B cell (primary cell): ENCODE data around the gene ZCRB1. TPM values are rescaled to one million over a fixed set of nuclear protein-coding genes. Genes with fewer than 3 reads are reported as not detected.

Experiments used
- ATAC-seq: fragments of 200-7000 bp; cut with Tn5 transposase; one replicate; pipeline ENCODE4 v1.10.0; 2021; ENCODE audit warnings: low read depth, mild to moderate bottlenecking, moderate number of reproducible peaks, moderate library complexity
- CTCF ChIA-PET: fragments of 350-600 bp; sonication (Branson Sonifier 250); formaldehyde crosslinking; loops from one replicate; lab custom pipeline; 2021; ENCODE audit warnings: antibody characterized with exemption, inconsistent platforms; lab: Charles Lee
- POLR2A ChIA-PET: fragments of 350-600 bp; sonication (Branson Sonifier 250); formaldehyde crosslinking; loops from one replicate; lab custom pipeline; 2021; ENCODE audit warnings: antibody characterized with exemption; lab: Charles Lee
- DNase-seq: peaks from one replicate; pipeline ENCODE4 v3.0.0; 2013
- H2AFZ ChIP-seq: 2 replicates; pipeline ENCODE4 v1.6.1; 2012; ENCODE audit warnings: mild to moderate bottlenecking, low read depth, low read length; ENCODE audit not compliant: insufficient read depth, poor library complexity, severe bottlenecking
- H3K27ac ChIP-seq, 2 donors: 1 replicate in 1 of 2; 2 replicates in 1 of 2; pipeline ENCODE4 v1.5.1; 2012 to 2013; ENCODE audit warnings: low read length in 2 of 2, mild to moderate bottlenecking in 2 of 2, moderate library complexity in 1 of 2
- H3K27me3 ChIP-seq, 4 experiments: fragments of 200-600 bp in 1 of 4; sonication (generic) in 1 of 4; replicated peaks in 1 of 4; 1 replicate in 2 of 4; 2 replicates in 2 of 4; pipeline versions ENCODE4 v1.6.1 to v1.7.0; 2013 to 2016; ENCODE audit warnings: low read length in 3 of 4, mild to moderate bottlenecking in 2 of 4, mixed read lengths in 1 of 4, moderate library complexity in 1 of 4; ENCODE audit not compliant: insufficient read depth in 4 of 4, control insufficient read depth in 3 of 4; ENCODE audit errors: control extremely low read depth in 1 of 4
- H3K36me3 ChIP-seq, 2 experiments: replicated peaks in 1 of 2; 1 replicate in 1 of 2; 2 replicates in 1 of 2; pipeline versions ENCODE4 v1.6.1 to v1.7.1; 2013; ENCODE audit warnings: low read length in 1 of 2; ENCODE audit not compliant: insufficient read depth in 2 of 2, control insufficient read depth in 1 of 2; ENCODE audit errors: control extremely low read depth in 1 of 2, extremely low read depth in 1 of 2
- H3K4me1 ChIP-seq, 2 donors: fragments of 200-600 bp in 1 of 2; sonication (generic) in 1 of 2; 1 replicate in 1 of 2; 2 replicates in 1 of 2; pipeline versions ENCODE4 v1.5.1 to v1.6.1; 2013 to 2017; ENCODE audit warnings: low read length in 2 of 2; ENCODE audit not compliant: control insufficient read depth in 2 of 2, insufficient read depth in 2 of 2
- H3K4me2 ChIP-seq: replicated peaks from 2 replicates; pipeline ENCODE3; 2012; ENCODE audit warnings: mild to moderate bottlenecking, low read depth, low read length; ENCODE audit not compliant: poor library complexity, severe bottlenecking
- H3K4me3 ChIP-seq, 5 experiments: fragments of 200-600 bp in 1 of 5; sonication (generic) in 1 of 5; 1 replicate in 3 of 5; 2 replicates in 2 of 5; pipeline versions ENCODE4 v1.5.1 to v1.7.0; 2011 to 2016; ENCODE audit warnings: low read length in 4 of 5, mild to moderate bottlenecking in 4 of 5, low read depth in 2 of 5, control low read depth in 1 of 5, moderate library complexity in 1 of 5; ENCODE audit not compliant: insufficient read depth in 1 of 5; ENCODE audit errors: control extremely low read depth in 1 of 5, extremely low read depth in 1 of 5
- H3K79me2 ChIP-seq: fragments of 200-600 bp; sonication (generic); one replicate; pipeline ENCODE4 v1.6.0; 2016; ENCODE audit warnings: low read length; ENCODE audit not compliant: control insufficient read depth, insufficient read depth
- H3K9ac ChIP-seq: fragments of 200-600 bp; sonication (generic); 2 replicates; pipeline ENCODE4 v1.6.1; 2017; ENCODE audit warnings: mild to moderate bottlenecking, low read length, moderate library complexity
- H3K9me3 ChIP-seq, 3 donors: one replicate each; pipeline versions ENCODE4 v1.6.1 to v1.7.1; 2013; ENCODE audit warnings: low read length in 2 of 3; ENCODE audit not compliant: control insufficient read depth in 2 of 3, insufficient read depth in 1 of 3; ENCODE audit errors: control extremely low read depth in 1 of 3
- H4K20me1 ChIP-seq: 2 replicates; pipeline ENCODE4 v1.6.0; 2012; ENCODE audit warnings: mild to moderate bottlenecking, low read length; ENCODE audit not compliant: insufficient read depth, control insufficient read depth, poor library complexity, severe bottlenecking
- H3K27ac Mint-ChIP-seq: one replicate; pipeline ENCODE4 v1.8.0; 2021; ENCODE audit warnings: mixed read lengths
- H3K27me3 Mint-ChIP-seq: one replicate; pipeline ENCODE4 v1.8.0; 2021; ENCODE audit warnings: mixed read lengths
- H3K4me1 Mint-ChIP-seq: one replicate; pipeline ENCODE4 v1.8.0; 2021; ENCODE audit warnings: mixed read lengths
- H3K4me3 Mint-ChIP-seq: one replicate; pipeline ENCODE4 v1.8.0; 2021; ENCODE audit warnings: mixed read lengths
- H3K9me3 Mint-ChIP-seq: one replicate; pipeline ENCODE4 v1.8.0; 2022; ENCODE audit warnings: mixed read lengths; ENCODE audit not compliant: insufficient read depth
- CTCF ChIP-seq: fragments of 200-600 bp; IDR thresholded peaks from one replicate; pipeline ENCODE4 v1.8.0; 2022; ENCODE audit warnings: antibody characterized with exemption, mild to moderate bottlenecking
- EZH2 ChIP-seq: IDR thresholded peaks from 2 replicates; pipeline ENCODE4 v1.6.1; 2012; ENCODE audit warnings: borderline replicate concordance, low read depth, mild to moderate bottlenecking, moderate library complexity, low read length; ENCODE audit not compliant: insufficient read depth, poor library complexity, severe bottlenecking
- WGBS: methylation state at CpG from one replicate; pipeline ENCODE4 v1.1.5; 2013; ENCODE audit warnings: missing lambda C conversion rate; ENCODE audit not compliant: insufficient coverage; 5-methylcytosine and 5-hydroxymethylcytosine counted together
- intact Hi-C: fragments of 100-400 bp; cut with micrococcal nuclease; formaldehyde crosslinking; loops from one replicate; pipeline ENCODE4 v1.10.0; 2022
- polyA plus RNA-seq: library from polyadenylated mRNA; depleted of rRNA; stranded (reverse); fragments of >200 nt; gene quantifications from 2 replicates; pipeline ENCODE4 v1.2.3, GENCODE V29; 2012
- total RNA-seq, 2 donors: library from RNA; stranded (reverse); fragments of 120-200 nt in 1 of 2; gene quantifications; 1 replicate in 1 of 2; 2 replicates in 1 of 2; pipeline versions ENCODE4 v1.2.3 to v1.2.4, GENCODE V29; 2013 to 2022

The ZCRB1 gene
- total and polyA plus RNA-seq, 2 donors (not counting 1 experiment from before 2014, with no cell fraction given), result 9.8 to 23.2 TPM

- Histone ChIP-seq H2AFZ (no peak overlapping the region), H4K20me1 (no peaks in the 10 kb centered on the region), H3K36me3 (peaks cover 4 to 25% of the 10 kb centered on the region in 2 experiments), H3K27ac (no peak overlapping the region), H3K4me2 (no peak overlapping the region), H3K27me3 (no peaks in the 10 kb centered on the region), H3K4me3 (no peak overlapping the region), H3K79me2 (no peaks in the 10 kb centered on the region), H3K9ac (no peak overlapping the region), H3K4me1 (no peaks in the 10 kb centered on the region), H3K9me3 (no peaks in the 10 kb centered on the region)
- no peak for ATAC-seq
- H3K9me3 Mint-ChIP-seq, result no peaks in the 10 kb centered on the region
- ChIA-PET CTCF (interaction anchor here (0.6 to 1.0 kb wide), 2 partner anchors 17 to 254 kb away, joined by 3 read pairs; no protein-coding TSS in a partner anchor), POLR2A (no interaction called here)
- no peak overlapping the region for H3K27ac Mint-ChIP-seq
- no peaks in the 10 kb centered on the region for H3K27me3 Mint-ChIP-seq
- TF ChIP-seq CTCF (no peak), EZH2 (no peak)
- H3K4me3 Mint-ChIP-seq, result no peak overlapping the region
- no peak for DNase-seq
- no CpG with 5 or more reads among the region's 2 CpGs for WGBS
- intact Hi-C loops, result no loop called here
- no peaks in the 10 kb centered on the region for H3K4me1 Mint-ChIP-seq
Measured at GRCh38 chr12:42315108-42315507, 10.8 kb downstream of the ZCRB1 start.

DNA sequence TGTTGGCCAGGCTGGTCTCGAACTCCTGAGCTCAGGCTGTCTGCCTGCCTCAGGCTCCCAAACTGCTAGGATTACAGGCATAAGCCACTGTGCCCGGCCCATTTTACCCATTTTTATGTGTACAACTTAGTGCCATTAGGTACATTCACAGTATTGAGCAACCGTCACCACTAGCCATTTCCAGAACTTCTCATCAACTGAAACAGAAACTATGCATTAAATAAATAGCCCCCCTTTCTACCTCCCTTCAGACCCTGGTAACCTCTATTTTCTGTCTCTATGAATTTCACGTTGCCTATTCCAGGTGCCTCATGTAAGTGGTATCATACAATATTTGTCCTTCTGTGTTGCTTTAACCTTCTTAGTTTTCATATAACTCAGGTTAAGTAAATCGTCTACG is 15.9 kb downstream of the ZCRB1 start:
- H3K4me3 Mint-ChIP-seq, result no peak overlapping the region

More for the DNA sequence above, 15.9 kb downstream of the ZCRB1 start:
- H3K4me1 Mint-ChIP-seq, result no peaks in the 10 kb centered on the region
- intact Hi-C loops, result no loop called here
- no peak overlapping the region for H2AFZ ChIP-seq
- H3K4me1 ChIP-seq, result no peaks in the 10 kb centered on the region
- ATAC-seq (no peak), DNase-seq (no peak)
- H3K4me2 ChIP-seq, result no peak overlapping the region
- H3K9me3 ChIP-seq, result no peaks in the 10 kb centered on the region
- peaks cover 0 to 16% of the 10 kb centered on the region in 2 experiments for H3K36me3 ChIP-seq
- no peaks in the 10 kb centered on the region for H3K27me3 ChIP-seq
- TF ChIP-seq EZH2 (no peak), CTCF (no peak)
- no peak overlapping the region for H3K27ac ChIP-seq
- CTCF ChIA-PET, result no interaction called here
- no peaks in the 10 kb centered on the region for H3K27me3 Mint-ChIP-seq
- POLR2A ChIA-PET, result no interaction called here
- no peak overlapping the region for H3K9ac ChIP-seq
- no peak overlapping the region for H3K4me3 ChIP-seq
- H3K79me2 ChIP-seq, result no peaks in the 10 kb centered on the region
- 100% methylated on average over 3 of the region's 6 CpGs for WGBS
- H3K9me3 Mint-ChIP-seq, result no peaks in the 10 kb centered on the region
- no peak overlapping the region for H3K27ac Mint-ChIP-seq
- H4K20me1 ChIP-seq, result no peaks in the 10 kb centered on the region
